HEK293T (cell line): ENCODE results near the gene KMT5C.

Experiments used
- ARNT ChIP-seq: fragments of 450-650 bp; IDR thresholded peaks from 2 replicates; pipeline ENCODE4 v1.6.1; 2017; ENCODE audit warnings: mild to moderate bottlenecking
- BHLHE40 ChIP-seq: fragments of 450-650 bp; IDR thresholded peaks from 2 replicates; pipeline ENCODE4 v1.6.1; 2016; ENCODE audit warnings: mild to moderate bottlenecking, moderate library complexity, borderline replicate concordance
- CTBP1 ChIP-seq: fragments of 450-650 bp; IDR thresholded peaks from 2 replicates; pipeline ENCODE4 v1.6.1; 2016; ENCODE audit warnings: borderline replicate concordance
- ELF4 ChIP-seq: fragments of 450-650 bp; IDR thresholded peaks from 2 replicates; pipeline ENCODE4 v1.6.1; 2017; ENCODE audit warnings: antibody characterized with exemption
- FOXA1 ChIP-seq: fragments of 450-650 bp; IDR thresholded peaks from 2 replicates; pipeline ENCODE4 v1.6.1; 2016; ENCODE audit warnings: mild to moderate bottlenecking
- FOXK2 ChIP-seq: fragments of 450-650 bp; IDR thresholded peaks from 2 replicates; pipeline ENCODE4 v1.6.1; 2016; ENCODE audit warnings: mild to moderate bottlenecking
- FOXM1 ChIP-seq: fragments of 450-650 bp; IDR thresholded peaks from 2 replicates; pipeline ENCODE4 v1.6.1; 2017; ENCODE audit warnings: mild to moderate bottlenecking, borderline replicate concordance
- HDGF ChIP-seq: fragments of 450-650 bp; IDR thresholded peaks from 2 replicates; pipeline ENCODE4 v1.6.1; 2017; ENCODE audit warnings: antibody characterized with exemption, borderline replicate concordance
- LEF1 ChIP-seq: fragments of 450-650 bp; IDR thresholded peaks from 2 replicates; pipeline ENCODE4 v1.6.1; 2017; ENCODE audit warnings: mild to moderate bottlenecking, borderline replicate concordance
- SP1 ChIP-seq: fragments of 450-650 bp; IDR thresholded peaks from 2 replicates; pipeline ENCODE4 v1.6.1; 2017
- SUZ12 ChIP-seq: fragments of 450-650 bp; IDR thresholded peaks from 2 replicates; pipeline ENCODE4 v1.6.1; 2016; ENCODE audit warnings: mild to moderate bottlenecking
- TARDBP ChIP-seq: fragments of 450-650 bp; IDR thresholded peaks from 2 replicates; pipeline ENCODE4 v1.6.1; 2016
- ZNF384 ChIP-seq: fragments of 450-650 bp; IDR thresholded peaks from 2 replicates; pipeline ENCODE4 v1.6.1; 2016
- TF ChIP-seq, protein P1 (sequence below): fragments of 450-650 bp; IDR thresholded peaks from 2 replicates; pipeline ENCODE4 v1.6.1; 2016

DNA sequence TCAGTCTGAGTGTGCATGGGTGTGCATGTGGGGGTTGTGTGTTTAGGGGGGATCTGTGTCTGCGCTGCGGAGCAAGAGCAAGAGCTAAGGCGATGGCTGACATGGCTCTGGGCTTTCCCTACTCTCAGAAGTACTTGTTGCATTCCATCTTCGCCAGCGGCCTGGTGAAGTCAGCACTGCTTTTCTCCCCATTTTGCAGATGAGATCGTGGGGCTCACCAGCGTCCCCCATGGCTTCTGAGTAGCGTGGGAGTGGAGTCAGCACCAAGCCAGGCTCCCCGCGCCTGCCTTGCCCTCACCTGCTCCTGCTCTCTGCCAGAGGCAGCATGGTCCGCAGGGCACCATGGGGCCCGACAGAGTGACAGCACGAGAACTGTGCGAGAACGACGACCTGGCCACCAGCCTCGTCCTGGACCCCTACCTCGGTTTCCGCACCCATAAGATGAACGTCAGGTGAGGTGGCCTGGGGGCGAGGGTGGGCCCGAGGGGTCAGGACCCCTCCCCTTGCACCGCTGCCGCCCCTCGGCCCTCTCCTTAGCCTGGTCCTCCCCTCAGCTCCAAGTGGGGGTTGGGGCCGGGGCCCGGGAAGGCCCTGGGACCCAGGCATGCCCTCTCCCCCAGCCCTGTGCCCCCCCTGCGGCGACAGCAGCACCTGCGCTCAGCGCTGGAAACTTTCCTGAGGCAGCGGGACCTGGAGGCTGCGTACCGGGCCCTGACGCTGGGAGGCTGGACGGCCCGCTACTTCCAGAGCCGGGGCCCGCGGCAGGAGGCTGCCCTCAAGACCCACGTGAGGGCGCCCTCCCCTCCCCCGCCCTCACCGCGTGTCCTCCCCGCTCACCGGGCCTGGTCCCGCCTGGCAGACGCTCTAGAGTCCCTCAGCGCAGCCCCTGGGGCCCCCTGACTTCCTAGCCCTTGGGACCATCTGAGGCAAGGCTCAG, 2.2 kb downstream of the KMT5C start:
- TF ChIP-seq SUZ12 = no peak
- TF ChIP-seq HDGF = no peak
- no peak for TF ChIP-seq ELF4
- TF ChIP-seq FOXA1 = no peak
- TF ChIP-seq FOXM1 = no peak
- TF ChIP-seq, protein P1, sequence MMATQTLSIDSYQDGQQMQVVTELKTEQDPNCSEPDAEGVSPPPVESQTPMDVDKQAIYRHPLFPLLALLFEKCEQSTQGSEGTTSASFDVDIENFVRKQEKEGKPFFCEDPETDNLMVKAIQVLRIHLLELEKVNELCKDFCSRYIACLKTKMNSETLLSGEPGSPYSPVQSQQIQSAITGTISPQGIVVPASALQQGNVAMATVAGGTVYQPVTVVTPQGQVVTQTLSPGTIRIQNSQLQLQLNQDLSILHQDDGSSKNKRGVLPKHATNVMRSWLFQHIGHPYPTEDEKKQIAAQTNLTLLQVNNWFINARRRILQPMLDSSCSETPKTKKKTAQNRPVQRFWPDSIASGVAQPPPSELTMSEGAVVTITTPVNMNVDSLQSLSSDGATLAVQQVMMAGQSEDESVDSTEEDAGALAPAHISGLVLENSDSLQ = no peak
- no peak for TF ChIP-seq ZNF384
- TF ChIP-seq FOXK2 = no peak
- no peak for TF ChIP-seq CTBP1
- TF ChIP-seq BHLHE40 = no peak
- TF ChIP-seq SP1 = no peak
- no peak for TF ChIP-seq ARNT
- TF ChIP-seq TARDBP = no peak
- no peak for TF ChIP-seq LEF1
